ENCODE measurements around the gene C1QTNF5. TPM values are rescaled to one million over a fixed set of nuclear protein-coding genes. Genes with fewer than 3 reads are reported as not detected.

C1QTNF5 gene
- total and polyA plus RNA-seq, 2 of the 8 experiments (the other 6 are each of a cell fraction or from before 2014, with no cell fraction given), result 2.2 to 2.7 TPM

DNA sequence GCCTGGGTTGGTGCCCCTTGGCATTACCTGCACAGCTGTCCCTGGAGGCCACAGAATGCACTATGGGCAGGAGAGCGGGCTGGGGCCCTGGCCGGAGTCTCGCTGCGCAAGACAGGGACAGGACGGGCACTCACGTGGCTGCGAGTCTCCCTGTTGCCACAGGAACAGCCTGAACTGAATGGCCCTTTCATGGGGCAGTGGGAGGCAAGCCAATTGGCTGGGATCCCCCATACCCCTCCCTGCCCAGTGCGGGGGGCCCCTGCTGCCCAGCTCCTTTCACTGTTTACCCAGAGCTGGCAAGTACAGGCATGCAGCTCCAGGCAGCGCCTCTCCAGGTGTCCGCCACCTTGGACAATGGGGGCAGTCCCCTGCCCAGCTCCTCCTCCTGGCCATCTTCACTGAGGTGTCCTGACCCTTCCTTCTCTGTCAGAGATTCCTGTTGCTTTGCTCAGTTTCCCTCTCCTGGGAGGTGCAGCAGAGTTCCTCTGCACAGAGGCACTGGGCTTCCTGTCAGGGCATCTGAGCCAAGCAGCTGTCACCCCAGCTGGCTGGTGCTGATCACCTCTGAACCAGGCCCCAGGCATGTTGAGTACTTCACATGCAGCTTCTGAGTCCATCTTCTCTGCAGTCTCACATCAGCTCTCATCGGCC lies 35.6 kb upstream of the C1QTNF5 start:
- no peaks in the 10 kb centered on the region for H3K9me3 ChIP-seq (ENCODE audit: insufficient read depth in 2 of 2, low read depth in 1 of 2, low read length in 1 of 2)
- H3K79me1 ChIP-seq (ENCODE audit: low read depth, low read length), result no peaks in the 10 kb centered on the region
- peaks cover 9 to 62% (median 46%) of the 10 kb centered on the region in 4 experiments for H3K4me1 ChIP-seq (replicated peaks in 1 of 4; ENCODE audit: control insufficient read depth in 3 of 4, insufficient read depth in 4 of 4, low read length in 3 of 4)
- ChIA-PET CTCF (ENCODE audit: partially characterized antibody) (interaction anchor here (0.6 to 26.3 kb wide), 15 partner anchors 8 to 868 kb away, joined by 3 to 474 read pairs (median 10); partner anchors contain the start of genes C1QTNF5, MFRP, RNF26 and USP2), POLR2A (ENCODE audit: partially characterized antibody) (interaction anchor here (0.8 to 6.6 kb wide), 8 partner anchors 9 to 281 kb away, joined by 3 to 32 read pairs (median 3); partner anchors contain the start of gene DPAGT1)
- no peak overlapping the region for H3K4me3 ChIP-seq (ENCODE audit: extremely low read depth in 1 of 4, insufficient read depth in 2 of 4, low read depth in 3 of 4, low read length in 4 of 4)
- no peak overlapping the region for H2BK15ac ChIP-seq (ENCODE audit: low read length)
- no peak for TF ChIP-seq RBBP5 (IDR thresholded peaks at IDR 0.05; ENCODE audit: borderline replicate concordance, low read depth, low read length)
- H3K9ac ChIP-seq (replicated peaks in 1 of 4; ENCODE audit: extremely low read depth in 1 of 4, low read depth in 3 of 4, low read length in 3 of 4), result no peak overlapping the region
- peak overlapping the region; percentile 68 for H2BK5ac ChIP-seq (ENCODE audit: low read depth, low read length)
- 0 out of 2 replicates have a peak overlapping the region, but pooled peaks have one; percentile 11 for H3K27ac ChIP-seq (ENCODE audit: low read depth, low read length)
- no peaks in the 10 kb centered on the region for H3K79me2 ChIP-seq (ENCODE audit: control insufficient read depth in 1 of 2, insufficient read depth in 2 of 2, low read length in 2 of 2)
- H2BK12ac ChIP-seq (ENCODE audit: low read depth, low read length), result peak overlapping the region; percentile 80; the same call in 1 of the 2 replicates
- H4K91ac ChIP-seq (replicated peaks; ENCODE audit: insufficient read length, low read length), result peak overlapping the region; percentile 52
- no peak overlapping the region for H3K14ac ChIP-seq (ENCODE audit: insufficient read length)
- H4K8ac ChIP-seq (ENCODE audit: extremely low read depth, insufficient read depth, low read length), result no peak overlapping the region; the same call in 1 of the 2 replicates
- FAIRE-seq (no peak), DNase-seq (ENCODE audit: low read depth in 1 of 2, low spot score in 2 of 2) (no peak)
- peak overlapping the region; percentile 77 for H2BK120ac ChIP-seq (replicated peaks; ENCODE audit: low read depth, low read length)
- 85% methylated on average over 11 of the region's 11 CpGs; no CpG with 5 or more reads in 1 of the 2 experiments for WGBS, 2 experiments (ENCODE audit: extremely low coverage in 1 of 2, insufficient coverage in 1 of 2, insufficient read length in 1 of 2, insufficient replicate concordance in 2 of 2, low coverage in 1 of 2, low lambda C conversion rate in 2 of 2, missing lambda C conversion rate in 1 of 2)
- H3K27me3 ChIP-seq (replicated peaks in 1 of 4; ENCODE audit: control insufficient read depth in 3 of 4, extremely low read depth in 1 of 4, insufficient read depth in 3 of 4, low read length in 3 of 4), result peaks cover 0 to 12% (median 10%) of the 10 kb centered on the region in 4 experiments; a peak in 6 of 7 replicates
- peak overlapping the region; percentile 9; the same call in 1 of the 2 replicates for H2BK20ac ChIP-seq (ENCODE audit: low read length)
- H3K36me3 ChIP-seq (ENCODE audit: control insufficient read depth in 2 of 4, insufficient read depth in 4 of 4, low read length in 3 of 4), result no peaks in the 10 kb centered on the region
- peak overlapping the region; percentile 48 for H3K18ac ChIP-seq (ENCODE audit: extremely low read depth, low read length)
- H4K5ac ChIP-seq (ENCODE audit: insufficient read length, low read depth, low read length), result peak overlapping the region; percentile 48
- no peak overlapping the region for H3K23ac ChIP-seq (ENCODE audit: insufficient read length)
- no peak overlapping the region for H3K56ac ChIP-seq (replicated peaks; ENCODE audit: insufficient read length, low read depth, low read length)
- no peak overlapping the region for H3K4me2 ChIP-seq (ENCODE audit: insufficient read depth in 1 of 2, low read depth in 2 of 2, low read length in 2 of 2)
- peaks cover 12% of the 10 kb centered on the region for H3K23me2 ChIP-seq (ENCODE audit: low read depth, low read length)
- H4K20me1 ChIP-seq (replicated peaks in 1 of 2; ENCODE audit: control insufficient read depth in 1 of 2, insufficient read depth in 2 of 2, low read length in 2 of 2), result peaks cover 0 to 5% of the 10 kb centered on the region in 2 experiments
- H2AFZ ChIP-seq (ENCODE audit: low read length), result no peak overlapping the region
- H3K4ac ChIP-seq (replicated peaks; ENCODE audit: insufficient read length, low read depth, low read length), result peak overlapping the region; percentile 51
- no peak overlapping the region for H2AK5ac ChIP-seq (ENCODE audit: low read depth, low read length)

All from H1 (cell line).